ENCODE measurements around the gene HIBADH. TPM values are rescaled to one million over a fixed set of nuclear protein-coding genes. Genes with fewer than 3 reads are reported as not detected.

Gene HIBADH
- polyA plus RNA-seq, 4 donors = 30.5 to 50.8 (median 46.8) TPM

- no peak for FAIRE-seq
- 99 to 100% (median 100%) methylated on average over 1 of the region's 1 CpG for WGBS, 3 donors
Measured at GRCh38 chr7:27627146-27627545, 35.5 kb downstream of the HIBADH start.

GRCh38 chr7:27619492-27619891 is 43.2 kb downstream of the HIBADH start:
- WGBS, 3 donors = 1 to 50% (median 2%) methylated on average over 1 of the region's 1 CpG
- no peak overlapping the region for H3K27ac ChIP-seq (ENCODE audit: low read depth in 1 of 3, low read length in 2 of 3)
- no peaks in the 10 kb centered on the region for H3K4me1 ChIP-seq (ENCODE audit: control insufficient read depth in 3 of 3, insufficient read depth in 2 of 3, low read depth in 1 of 3, low read length in 2 of 3)
- DNase-seq (no peak), FAIRE-seq (no peak)
- H3K4me3 ChIP-seq (ENCODE audit: low read depth in 1 of 3, low read length in 3 of 3) = no peak overlapping the region
- H3K9me3 ChIP-seq (ENCODE audit: control insufficient read depth in 2 of 2, insufficient read depth in 1 of 2, low read depth in 1 of 2, low read length in 1 of 2) = peaks cover 0 to 45% of the 10 kb centered on the region in 2 donors
- H3K27me3 ChIP-seq (ENCODE audit: control insufficient read depth in 3 of 3, insufficient read depth in 3 of 3, low read length in 3 of 3) = no peaks in the 10 kb centered on the region
- H3K36me3 ChIP-seq (ENCODE audit: control insufficient read depth in 3 of 3, insufficient read depth in 2 of 3, low read depth in 1 of 3, low read length in 3 of 3) = peaks cover 6 to 40% (median 10%) of the 10 kb centered on the region in 3 donors

More at GRCh38 chr7:27627146-27627545, 35.5 kb downstream of the HIBADH start:
- no peak overlapping the region for H3K4me3 ChIP-seq (ENCODE audit: low read depth in 1 of 3, low read length in 3 of 3)
- H3K4me1 ChIP-seq (ENCODE audit: control insufficient read depth in 3 of 3, insufficient read depth in 2 of 3, low read depth in 1 of 3, low read length in 2 of 3) = no peaks in the 10 kb centered on the region
- H3K9me3 ChIP-seq (ENCODE audit: control insufficient read depth in 2 of 2, insufficient read depth in 1 of 2, low read depth in 1 of 2, low read length in 1 of 2) = no peaks in the 10 kb centered on the region
- no peak for DNase-seq
- H3K27ac ChIP-seq (ENCODE audit: low read depth in 1 of 3, low read length in 2 of 3) = no peak overlapping the region
- H3K27me3 ChIP-seq (ENCODE audit: control insufficient read depth in 3 of 3, insufficient read depth in 3 of 3, low read length in 3 of 3) = no peaks in the 10 kb centered on the region
- peaks cover 0 to 14% (median 7%) of the 10 kb centered on the region in 3 donors for H3K36me3 ChIP-seq (ENCODE audit: control insufficient read depth in 3 of 3, insufficient read depth in 2 of 3, low read depth in 1 of 3, low read length in 3 of 3)

- H3K36me3 ChIP-seq (ENCODE audit: control insufficient read depth in 3 of 3, insufficient read depth in 2 of 3, low read depth in 1 of 3, low read length in 3 of 3) = peaks cover 6 to 36% (median 10%) of the 10 kb centered on the region in 3 donors
- no peaks in the 10 kb centered on the region for H3K27me3 ChIP-seq (ENCODE audit: control insufficient read depth in 3 of 3, insufficient read depth in 3 of 3, low read length in 3 of 3)
- peaks cover 0 to 45% of the 10 kb centered on the region in 2 donors for H3K9me3 ChIP-seq (ENCODE audit: control insufficient read depth in 2 of 2, insufficient read depth in 1 of 2, low read depth in 1 of 2, low read length in 1 of 2)
- no peaks in the 10 kb centered on the region for H3K4me1 ChIP-seq (ENCODE audit: control insufficient read depth in 3 of 3, insufficient read depth in 2 of 3, low read depth in 1 of 3, low read length in 2 of 3)
- 81 to 91% (median 82%) methylated on average over 9 of the region's 9 CpGs for WGBS, 3 donors
- H3K4me3 ChIP-seq (ENCODE audit: low read depth in 1 of 3, low read length in 3 of 3) = no peak overlapping the region
- no peak for FAIRE-seq
- DNase-seq = no peak
- no peak overlapping the region for H3K27ac ChIP-seq (ENCODE audit: low read depth in 1 of 3, low read length in 2 of 3)
Measured at GRCh38 chr7:27617651-27618381, 44.9 kb downstream of the HIBADH start.

GRCh38 chr7:27616914-27617548 is 45.7 kb downstream of the HIBADH start:
- Histone ChIP-seq H3K9me3 (ENCODE audit: control insufficient read depth in 2 of 2, insufficient read depth in 1 of 2, low read depth in 1 of 2, low read length in 1 of 2) (peaks cover 0 to 44% of the 10 kb centered on the region in 2 donors), H3K36me3 (ENCODE audit: control insufficient read depth in 3 of 3, insufficient read depth in 2 of 3, low read depth in 1 of 3, low read length in 3 of 3) (peaks cover 6 to 36% (median 10%) of the 10 kb centered on the region in 3 donors), H3K4me3 (ENCODE audit: low read depth in 1 of 3, low read length in 3 of 3) (no peak overlapping the region), H3K27ac (ENCODE audit: low read depth in 1 of 3, low read length in 2 of 3) (no peak overlapping the region), H3K4me1 (ENCODE audit: control insufficient read depth in 3 of 3, insufficient read depth in 2 of 3, low read depth in 1 of 3, low read length in 2 of 3) (no peaks in the 10 kb centered on the region), H3K27me3 (ENCODE audit: control insufficient read depth in 3 of 3, insufficient read depth in 3 of 3, low read length in 3 of 3) (no peaks in the 10 kb centered on the region)
- DNase-seq (no peak), FAIRE-seq (no peak)
- 63 to 84% (median 65%) methylated on average over 3 of the region's 3 CpGs for WGBS, 3 donors

GRCh38 chr7:27616186-27616491 is 46.5 kb downstream of the HIBADH start:
- Histone ChIP-seq H3K9me3 (ENCODE audit: control insufficient read depth in 2 of 2, insufficient read depth in 1 of 2, low read depth in 1 of 2, low read length in 1 of 2) (peaks cover 0 to 36% of the 10 kb centered on the region in 2 donors), H3K4me3 (ENCODE audit: low read depth in 1 of 3, low read length in 3 of 3) (no peak overlapping the region), H3K27ac (ENCODE audit: low read depth in 1 of 3, low read length in 2 of 3) (no peak overlapping the region), H3K27me3 (ENCODE audit: control insufficient read depth in 3 of 3, insufficient read depth in 3 of 3, low read length in 3 of 3) (no peaks in the 10 kb centered on the region), H3K36me3 (ENCODE audit: control insufficient read depth in 3 of 3, insufficient read depth in 2 of 3, low read depth in 1 of 3, low read length in 3 of 3) (peaks cover 6 to 28% (median 10%) of the 10 kb centered on the region in 3 donors), H3K4me1 (ENCODE audit: control insufficient read depth in 3 of 3, insufficient read depth in 2 of 3, low read depth in 1 of 3, low read length in 2 of 3) (no peaks in the 10 kb centered on the region)
- FAIRE-seq (no peak), DNase-seq (no peak)
- WGBS, 3 donors = 95 to 97% (median 96%) methylated on average over 2 of the region's 2 CpGs

- Histone ChIP-seq H3K27ac (ENCODE audit: low read depth in 1 of 3, low read length in 2 of 3) (no peak overlapping the region), H3K9me3 (ENCODE audit: control insufficient read depth in 2 of 2, insufficient read depth in 1 of 2, low read depth in 1 of 2, low read length in 1 of 2) (peaks cover 0 to 35% of the 10 kb centered on the region in 2 donors), H3K27me3 (ENCODE audit: control insufficient read depth in 3 of 3, insufficient read depth in 3 of 3, low read length in 3 of 3) (no peaks in the 10 kb centered on the region), H3K36me3 (ENCODE audit: control insufficient read depth in 3 of 3, insufficient read depth in 2 of 3, low read depth in 1 of 3, low read length in 3 of 3) (peaks cover 6 to 28% (median 10%) of the 10 kb centered on the region in 3 donors), H3K4me3 (ENCODE audit: low read depth in 1 of 3, low read length in 3 of 3) (no peak overlapping the region), H3K4me1 (ENCODE audit: control insufficient read depth in 3 of 3, insufficient read depth in 2 of 3, low read depth in 1 of 3, low read length in 2 of 3) (no peaks in the 10 kb centered on the region)
- 86 to 94% (median 93%) methylated on average over 7 of the region's 7 CpGs for WGBS, 3 donors
- FAIRE-seq (no peak), DNase-seq (no peak)
Measured at GRCh38 chr7:27615420-27616185, 47.1 kb downstream of the HIBADH start.

GRCh38 chr7:27614095-27614494 is 48.6 kb downstream of the HIBADH start:
- WGBS, 3 donors = 69 to 87% (median 75%) methylated on average over 2 of the region's 2 CpGs
- Histone ChIP-seq H3K36me3 (ENCODE audit: control insufficient read depth in 3 of 3, insufficient read depth in 2 of 3, low read depth in 1 of 3, low read length in 3 of 3) (peaks cover 4 to 24% (median 7%) of the 10 kb centered on the region in 3 donors), H3K9me3 (ENCODE audit: control insufficient read depth in 2 of 2, insufficient read depth in 1 of 2, low read depth in 1 of 2, low read length in 1 of 2) (peaks cover 0 to 30% of the 10 kb centered on the region in 2 donors), H3K4me1 (ENCODE audit: control insufficient read depth in 3 of 3, insufficient read depth in 2 of 3, low read depth in 1 of 3, low read length in 2 of 3) (no peaks in the 10 kb centered on the region), H3K27ac (ENCODE audit: low read depth in 1 of 3, low read length in 2 of 3) (no peak overlapping the region), H3K4me3 (ENCODE audit: low read depth in 1 of 3, low read length in 3 of 3) (no peak overlapping the region), H3K27me3 (ENCODE audit: control insufficient read depth in 3 of 3, insufficient read depth in 3 of 3, low read length in 3 of 3) (no peaks in the 10 kb centered on the region)
- DNase-seq = no peak
- no peak for FAIRE-seq

GRCh38 chr7:27611059-27611458 is 51.6 kb downstream of the HIBADH start:
- Histone ChIP-seq H3K9me3 (ENCODE audit: control insufficient read depth in 2 of 2, insufficient read depth in 1 of 2, low read depth in 1 of 2, low read length in 1 of 2) (peaks cover 0 to 4% of the 10 kb centered on the region in 2 donors), H3K27me3 (ENCODE audit: control insufficient read depth in 3 of 3, insufficient read depth in 3 of 3, low read length in 3 of 3) (no peaks in the 10 kb centered on the region), H3K4me3 (ENCODE audit: low read depth in 1 of 3, low read length in 3 of 3) (no peak overlapping the region), H3K36me3 (ENCODE audit: control insufficient read depth in 3 of 3, insufficient read depth in 2 of 3, low read depth in 1 of 3, low read length in 3 of 3) (peaks cover 3% of the 10 kb centered on the region in 3 donors), H3K27ac (ENCODE audit: low read depth in 1 of 3, low read length in 2 of 3) (no peak overlapping the region), H3K4me1 (ENCODE audit: control insufficient read depth in 3 of 3, insufficient read depth in 2 of 3, low read depth in 1 of 3, low read length in 2 of 3) (peaks cover 0 to 4% (median 2%) of the 10 kb centered on the region in 3 donors)
- FAIRE-seq = no peak
- DNase-seq = no peak
- 94 to 97% (median 94%) methylated on average over 3 of the region's 3 CpGs for WGBS, 3 donors
